Fibroblast of villous mesenchyme (primary cell): ENCODE measurements around the gene C8G. TPM values are rescaled to one million over a fixed set of nuclear protein-coding genes. Genes with fewer than 3 reads are reported as not detected.
A peak's percentile ranks its signal among the peaks of the same experiment; 100 is the strongest.

Experiments
- DNase-seq: peaks from one replicate; pipeline ENCODE4 v3.0.0-alpha.2; 2010; ENCODE audit warnings: low read depth
- H3K4me3 ChIP-seq: 2 replicates; pipeline ENCODE4 v1.5.1; 2011; ENCODE audit warnings: low read depth, mild to moderate bottlenecking, low read length
- CTCF ChIP-seq: IDR thresholded peaks from 2 replicates; pipeline ENCODE4 v1.5.1; 2012; ENCODE audit warnings: low read depth, mild to moderate bottlenecking, low read length; ENCODE audit not compliant: insufficient read depth
- total RNA-seq: library from RNA; depleted of rRNA; stranded (reverse); fragments of >200 nt; gene quantifications from 2 replicates; pipeline ENCODE4 v1.2.3, GENCODE V29; 2012

C8G gene
- total RNA-seq, 1 donor, result 0.86 TPM

- no peak for TF ChIP-seq CTCF
- H3K4me3 ChIP-seq, result no peak overlapping the region
- DNase-seq, result peak; percentile 50
Measured at GRCh38 chr9:136901516-136902258, 43.4 kb upstream of the C8G start.

DNA sequence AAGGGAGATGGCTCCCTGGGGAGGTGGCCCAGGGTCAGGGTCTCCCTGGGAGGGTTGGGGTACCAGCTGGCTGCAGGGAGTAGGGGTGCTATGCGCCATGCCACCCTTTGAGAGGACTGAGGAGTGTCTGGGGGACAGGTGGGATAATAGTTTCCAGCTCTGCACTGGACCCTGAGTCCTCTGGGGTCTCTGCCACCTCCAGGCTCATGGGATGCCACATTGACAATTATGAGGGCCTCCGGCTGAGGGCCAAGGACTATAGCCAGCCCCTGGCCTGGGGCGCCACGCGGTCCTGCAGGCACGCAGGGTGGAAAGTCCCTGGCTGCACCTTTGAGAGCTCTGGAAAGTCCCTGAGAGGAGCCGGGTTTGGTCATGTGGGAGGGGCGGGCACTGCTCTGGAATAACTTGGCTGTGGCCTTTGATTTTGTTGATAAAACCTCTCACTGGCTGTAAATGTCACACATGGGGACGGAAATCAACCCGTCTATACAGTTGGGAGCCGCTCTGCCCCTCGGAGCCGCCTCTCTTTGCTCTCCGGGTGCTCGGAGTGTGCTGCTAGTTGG lies 42.7 kb upstream of the C8G start:
- TF ChIP-seq CTCF, result no peak
- DNase-seq, result peak; percentile 79
- no peak overlapping the region for H3K4me3 ChIP-seq

- DNase-seq, result peak; percentile 40
- no peak for TF ChIP-seq CTCF
- H3K4me3 ChIP-seq, result no peak overlapping the region
Measured at GRCh38 chr9:136903041-136903554, 41.9 kb upstream of the C8G start.

- no peak overlapping the region for H3K4me3 ChIP-seq
- no peak for TF ChIP-seq CTCF
- DNase-seq, result no peak
Measured at GRCh38 chr9:136906266-136906665, 38.8 kb upstream of the C8G start.

- no peak for TF ChIP-seq CTCF
- H3K4me3 ChIP-seq, result no peak overlapping the region
- no peak for DNase-seq
Measured at GRCh38 chr9:136907011-136907914, 37.8 kb upstream of the C8G start.

GRCh38 chr9:136910197-136910900 lies 34.7 kb upstream of the C8G start:
- TF ChIP-seq CTCF, result no peak
- no peak overlapping the region for H3K4me3 ChIP-seq
- DNase-seq, result no peak
